ENCODE measurements around the gene TNFRSF18.

TNFRSF18 gene

GRCh38 chr1:1183221-1183747, 23.1 kb downstream of the TNFRSF18 start:
- no peak for TF ChIP-seq CTCF (IDR thresholded peaks at IDR 0.05; ENCODE audit: control insufficient read depth, extremely low read depth, insufficient read depth)
- DNase-seq (ENCODE audit: low read depth) = no peak
- H3K4me3 ChIP-seq (ENCODE audit: low read depth, low read length) = no peak overlapping the region

- TF ChIP-seq CTCF (IDR thresholded peaks at IDR 0.05; ENCODE audit: control insufficient read depth, extremely low read depth, insufficient read depth) = no peak
- no peak for DNase-seq (ENCODE audit: low read depth)
- no peak overlapping the region for H3K4me3 ChIP-seq (ENCODE audit: low read depth, low read length)
Observed at GRCh38 chr1:1182491-1183220, 23.7 kb downstream of the TNFRSF18 start.

GRCh38 chr1:1181938-1182410, 24.4 kb downstream of the TNFRSF18 start:
- TF ChIP-seq CTCF (IDR thresholded peaks at IDR 0.05; ENCODE audit: control insufficient read depth, extremely low read depth, insufficient read depth) = no peak
- no peak overlapping the region for H3K4me3 ChIP-seq (ENCODE audit: low read depth, low read length)
- DNase-seq (ENCODE audit: low read depth) = no peak

- no peak overlapping the region for H3K4me3 ChIP-seq (ENCODE audit: low read depth, low read length)
- DNase-seq (ENCODE audit: low read depth) = no peak
- TF ChIP-seq CTCF (IDR thresholded peaks at IDR 0.05; ENCODE audit: control insufficient read depth, extremely low read depth, insufficient read depth) = no peak
Observed at GRCh38 chr1:1181129-1181937, 25.1 kb downstream of the TNFRSF18 start.

GRCh38 chr1:1179983-1180861, 26.2 kb downstream of the TNFRSF18 start:
- H3K4me3 ChIP-seq (ENCODE audit: low read depth, low read length) = no peak overlapping the region
- no peak for TF ChIP-seq CTCF (IDR thresholded peaks at IDR 0.05; ENCODE audit: control insufficient read depth, extremely low read depth, insufficient read depth)
- DNase-seq (ENCODE audit: low read depth) = no peak

GRCh38 chr1:1179346-1179982, 26.9 kb downstream of the TNFRSF18 start:
- TF ChIP-seq CTCF (IDR thresholded peaks at IDR 0.05; ENCODE audit: control insufficient read depth, extremely low read depth, insufficient read depth) = no peak
- H3K4me3 ChIP-seq (ENCODE audit: low read depth, low read length) = no peak overlapping the region
- DNase-seq (ENCODE audit: low read depth) = no peak
